Tibial nerve (tissue), 4 donors: Measurements from ENCODE around the gene HOXA3. TPM values are rescaled to one million over a fixed set of nuclear protein-coding genes. Genes with fewer than 3 reads are reported as not detected.

Source experiments
- DNase-seq, 2 donors: peaks; one replicate each; pipeline ENCODE4 v3.0.0-alpha.2; 2019; ENCODE audit warnings: low spot score in 2 of 2
- H3K27ac ChIP-seq, 4 donors: fragments of 200-600 bp; sonication (generic) in 3 of 4; one replicate each; pipeline ENCODE4 v1.5.1; 2017 to 2019; ENCODE audit warnings: mild to moderate bottlenecking in 1 of 4
- H3K27me3 ChIP-seq, 2 donors: fragments of 200-600 bp; sonication (generic) in 1 of 2; one replicate each; pipeline versions ENCODE4 v1.5.1 to v1.6.0; 2017 to 2019
- H3K36me3 ChIP-seq, 3 donors: fragments of 200-600 bp; sonication (generic); one replicate each; pipeline ENCODE4 v1.5.1; 2018 to 2019
- H3K4me1 ChIP-seq, 4 donors: fragments of 200-600 bp; sonication (generic) in 3 of 4; one replicate each; pipeline ENCODE4 v1.5.1; 2017 to 2019
- H3K4me3 ChIP-seq, 4 donors: fragments of 200-600 bp; sonication (generic) in 3 of 4; one replicate each; pipeline ENCODE4 v1.5.1; 2017 to 2019; ENCODE audit warnings: mild to moderate bottlenecking in 1 of 4, moderate library complexity in 1 of 4
- H3K9me3 ChIP-seq, 4 donors: fragments of 200-600 bp; sonication (generic) in 3 of 4; one replicate each; pipeline ENCODE4 v1.5.1; 2017 to 2019
- CTCF ChIP-seq, 5 experiments: fragments of 200-600 bp in 3 of 5; fragments of 450-650 bp in 2 of 5; sonication (generic) in 3 of 5; IDR thresholded peaks; one replicate each; pipeline ENCODE4 v1.5.1; 2016 to 2019; ENCODE audit warnings: antibody characterized with exemption in 5 of 5, mild to moderate bottlenecking in 3 of 5, moderate library complexity in 2 of 5
- EP300 ChIP-seq, 2 donors: sonication (generic); formaldehyde crosslinking; IDR thresholded peaks; one replicate each; pipeline ENCODE4 v1.6.1; 2017; ENCODE audit warnings: antibody characterized with exemption in 2 of 2, mild to moderate bottlenecking in 1 of 2
- POLR2A ChIP-seq, 2 donors: fragments of 450-650 bp; IDR thresholded peaks; one replicate each; pipeline ENCODE4 v1.6.1; 2017; ENCODE audit warnings: antibody characterized with exemption in 2 of 2, mild to moderate bottlenecking in 2 of 2, moderate library complexity in 2 of 2
- WGBS, 2 donors: methylation state at CpG; one replicate each; pipeline ENCODE4 v1.1.5; 2018; 5-methylcytosine and 5-hydroxymethylcytosine counted together
- total RNA-seq, 4 donors: library from RNA; depleted of rRNA; stranded (reverse); fragments of >200 nt; gene quantifications; one replicate each; pipeline ENCODE4 v1.1.0, GENCODE V29; 2016

The HOXA3 gene
- total RNA-seq, 4 donors from 2014 or later: 7.0 to 18.8 (median 8.7) TPM

DNA sequence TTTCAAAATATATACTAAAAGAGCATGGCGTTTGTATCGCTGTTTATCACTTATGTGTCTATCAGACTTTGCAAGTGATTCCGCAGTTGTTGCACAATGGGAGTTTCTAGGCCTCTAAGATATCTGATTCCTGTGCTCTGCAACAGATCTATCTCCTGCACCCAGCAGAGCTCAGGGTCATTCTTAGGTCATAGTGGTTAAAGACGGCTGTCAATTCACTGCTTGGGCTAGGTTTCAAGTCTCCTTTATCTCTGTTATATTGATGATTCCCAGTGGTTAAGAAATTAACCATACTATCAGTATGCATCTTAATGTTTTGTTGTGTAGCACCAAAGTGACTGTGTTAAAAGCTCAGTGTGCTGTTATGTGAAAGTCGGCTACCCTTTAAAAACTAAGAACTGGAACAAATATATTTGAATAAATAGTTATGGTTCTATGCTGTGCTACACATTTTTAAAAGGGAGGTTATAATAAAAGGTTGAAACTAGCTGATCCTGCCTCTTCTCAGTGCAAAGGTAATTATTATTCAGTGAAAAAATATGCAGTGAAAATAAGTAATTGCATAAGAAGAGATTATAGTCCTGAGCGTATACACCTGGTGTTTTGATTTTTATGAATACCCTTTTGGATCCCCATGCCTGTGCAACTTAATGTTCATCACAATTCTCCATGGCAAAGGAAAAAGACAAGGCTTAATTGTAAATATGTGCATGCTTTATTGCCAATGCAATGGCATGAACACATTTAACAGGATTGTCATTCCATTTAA, 80.6 kb downstream of the HOXA3 start:
- no peak overlapping the region for H3K27ac ChIP-seq
- WGBS, 2 donors: 75 to 79% methylated on average over 6 of the region's 6 CpGs
- no peak overlapping the region for H3K4me3 ChIP-seq
- H3K9me3 ChIP-seq: no peaks in the 10 kb centered on the region
- H3K27me3 ChIP-seq: no peaks in the 10 kb centered on the region
- DNase-seq: no peak
- no peaks in the 10 kb centered on the region for H3K36me3 ChIP-seq
- TF ChIP-seq EP300 (IDR thresholded peaks at IDR 0.05) (no peak), CTCF (IDR thresholded peaks at IDR 0.05) (no peak), POLR2A (IDR thresholded peaks at IDR 0.05) (no peak)
- no peaks in the 10 kb centered on the region for H3K4me1 ChIP-seq

DNA sequence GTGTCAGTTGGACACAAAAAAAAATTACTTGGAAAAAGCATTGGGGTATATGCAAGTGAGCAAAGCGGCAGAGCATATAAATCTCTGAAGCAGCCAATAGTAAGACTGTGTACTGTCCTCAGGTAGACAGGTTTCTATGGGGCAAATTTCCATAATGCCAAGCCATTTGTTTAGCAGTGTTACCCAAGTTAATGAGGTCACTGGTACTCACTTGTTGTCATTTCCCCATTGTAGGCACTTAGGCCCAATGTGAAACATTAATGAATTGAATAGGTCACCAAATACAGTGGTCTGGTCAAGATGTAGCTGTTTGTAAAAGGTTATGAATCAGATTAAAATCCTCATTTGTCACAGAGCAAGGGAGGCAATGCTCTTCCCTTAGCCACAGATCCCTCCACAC, 84.1 kb downstream of the HOXA3 start:
- no peak for TF ChIP-seq EP300 (IDR thresholded peaks at IDR 0.05)
- no peak for TF ChIP-seq POLR2A (IDR thresholded peaks at IDR 0.05)
- TF ChIP-seq CTCF (IDR thresholded peaks at IDR 0.05): no peak
- no peak for DNase-seq

DNA sequence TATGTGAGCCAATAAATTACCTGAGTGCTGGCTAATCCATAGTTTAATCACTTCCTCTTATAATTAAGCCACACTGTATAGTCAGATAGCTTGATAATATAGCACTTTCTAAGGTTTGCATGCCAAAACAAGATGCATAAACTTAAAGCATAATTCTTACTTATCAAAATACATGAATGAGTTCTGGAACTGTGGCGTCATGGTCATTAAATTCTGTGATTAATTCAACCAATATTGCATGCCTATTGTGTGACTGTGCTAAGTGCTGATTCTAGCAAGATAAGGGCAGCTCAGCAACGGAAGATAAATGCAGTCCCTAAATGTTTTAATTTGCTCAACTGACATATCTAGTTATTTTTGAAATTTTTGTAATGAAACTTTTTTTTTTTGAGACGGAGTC, 86.2 kb downstream of the HOXA3 start:
- Histone ChIP-seq H3K27me3 (no peaks in the 10 kb centered on the region), H3K27ac (no peak overlapping the region), H3K36me3 (no peaks in the 10 kb centered on the region), H3K4me3 (no peak overlapping the region), H3K4me1 (peaks cover 0 to 11% (median 2%) of the 10 kb centered on the region in 4 donors), H3K9me3 (no peaks in the 10 kb centered on the region)
- TF ChIP-seq EP300 (IDR thresholded peaks at IDR 0.05): no peak
- no peak for TF ChIP-seq POLR2A (IDR thresholded peaks at IDR 0.05)
- no peak for TF ChIP-seq CTCF (IDR thresholded peaks at IDR 0.05)
- 86 to 87% methylated on average over 3 of the region's 3 CpGs for WGBS, 2 donors
- no peak for DNase-seq

More for the DNA sequence above, 84.1 kb downstream of the HOXA3 start:
- H3K27ac ChIP-seq: no peak overlapping the region
- H3K27me3 ChIP-seq: no peaks in the 10 kb centered on the region
- H3K4me1 ChIP-seq: peaks cover 0 to 11% (median 2%) of the 10 kb centered on the region in 4 donors
- no peaks in the 10 kb centered on the region for H3K9me3 ChIP-seq
- H3K4me3 ChIP-seq: no peak overlapping the region
- 94 to 100% methylated on average over 1 of the region's 1 CpG for WGBS, 2 donors
- no peaks in the 10 kb centered on the region for H3K36me3 ChIP-seq

DNA sequence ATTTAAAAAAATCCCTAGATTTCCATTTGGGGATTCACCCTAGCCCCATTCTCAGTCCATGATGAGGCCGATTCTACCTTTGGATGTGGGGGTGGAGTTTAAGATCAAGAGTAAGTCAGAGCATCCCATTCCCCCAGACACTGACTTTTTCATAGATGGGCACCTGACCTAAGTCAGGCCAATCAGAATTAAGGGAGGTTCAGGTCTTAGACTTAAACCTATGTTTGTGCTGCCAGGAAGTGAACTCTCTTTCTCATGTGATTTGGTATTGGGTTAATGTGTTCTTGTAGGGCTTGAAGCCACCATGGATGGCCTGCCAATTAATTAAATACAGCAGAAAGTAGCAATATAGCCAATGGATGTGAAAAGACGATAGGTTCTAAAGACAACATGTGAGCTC, 86.7 kb downstream of the HOXA3 start:
- Histone ChIP-seq H3K27me3 (no peaks in the 10 kb centered on the region), H3K36me3 (no peaks in the 10 kb centered on the region), H3K4me1 (peaks cover 0 to 11% (median 2%) of the 10 kb centered on the region in 4 donors), H3K9me3 (no peaks in the 10 kb centered on the region), H3K4me3 (no peak overlapping the region), H3K27ac (no peak overlapping the region)
- WGBS, 2 donors: 92 to 96% methylated on average over 2 of the region's 2 CpGs
- DNase-seq: no peak
- TF ChIP-seq POLR2A (IDR thresholded peaks at IDR 0.05): no peak
- no peak for TF ChIP-seq CTCF (IDR thresholded peaks at IDR 0.05)
- TF ChIP-seq EP300 (IDR thresholded peaks at IDR 0.05): no peak

DNA sequence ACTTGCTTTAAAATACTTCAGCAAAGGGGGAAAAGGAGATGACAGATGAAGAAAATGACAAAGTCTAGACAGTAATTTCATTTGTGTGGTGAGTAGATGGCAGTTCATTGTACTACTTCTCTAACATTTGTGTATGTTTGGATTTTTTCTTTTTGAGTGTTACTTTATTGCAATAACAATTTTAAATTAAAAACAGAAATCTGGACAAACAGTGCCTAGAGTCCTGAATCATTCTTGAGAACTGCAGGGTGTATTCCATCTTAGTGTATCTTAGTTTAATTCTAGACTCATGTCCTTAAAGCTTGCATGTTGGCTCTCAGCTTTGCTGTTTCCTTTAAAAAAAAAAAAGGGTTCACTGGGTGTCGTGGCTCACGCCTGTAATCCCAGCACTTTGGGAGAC, 87.7 kb downstream of the HOXA3 start:
- no peaks in the 10 kb centered on the region for H3K9me3 ChIP-seq
- DNase-seq: no peak
- 59 to 78% methylated on average over 2 of the region's 2 CpGs for WGBS, 2 donors
- no peak for TF ChIP-seq POLR2A (IDR thresholded peaks at IDR 0.05)
- no peak for TF ChIP-seq EP300 (IDR thresholded peaks at IDR 0.05)
- no peak for TF ChIP-seq CTCF (IDR thresholded peaks at IDR 0.05)
- no peaks in the 10 kb centered on the region for H3K27me3 ChIP-seq
- H3K4me3 ChIP-seq: no peak overlapping the region
- no peak overlapping the region for H3K27ac ChIP-seq
- H3K36me3 ChIP-seq: no peaks in the 10 kb centered on the region
- H3K4me1 ChIP-seq: peaks cover 0 to 11% (median 2%) of the 10 kb centered on the region in 4 donors
